GM04503 (cell line): ENCODE data around the gene FGF1.

Experiments used
- DNase-seq: peaks from one replicate; pipeline ENCODE4 v3.0.0-alpha.2; 2012; ENCODE audit warnings: low read depth

Gene FGF1

GRCh38 chr5:142685418-142686209 lies at the start of gene FGF1:
FGF1 (minus strand) TSS chr5:142686090; CDS start chr5:142614127, 71,963 bp downstream.
- DNase-seq = no peak

DNA sequence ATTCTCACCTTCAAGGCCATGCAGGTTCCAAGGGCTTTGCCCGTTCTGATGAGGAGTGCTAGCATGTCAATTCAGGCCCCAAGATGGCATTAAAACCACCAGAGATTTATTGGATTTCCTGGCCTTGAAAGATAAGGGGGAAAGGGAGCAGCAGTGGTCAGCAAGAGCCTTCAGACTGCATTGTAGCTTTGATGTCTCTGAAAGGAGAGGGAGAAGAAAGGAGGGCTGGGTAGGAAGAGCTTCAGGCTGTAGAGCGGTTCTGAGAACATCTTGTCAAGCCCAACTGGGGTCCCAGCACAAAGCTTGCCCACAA lies 41.8 kb upstream of the FGF1 start:
- DNase-seq = no peak

DNA sequence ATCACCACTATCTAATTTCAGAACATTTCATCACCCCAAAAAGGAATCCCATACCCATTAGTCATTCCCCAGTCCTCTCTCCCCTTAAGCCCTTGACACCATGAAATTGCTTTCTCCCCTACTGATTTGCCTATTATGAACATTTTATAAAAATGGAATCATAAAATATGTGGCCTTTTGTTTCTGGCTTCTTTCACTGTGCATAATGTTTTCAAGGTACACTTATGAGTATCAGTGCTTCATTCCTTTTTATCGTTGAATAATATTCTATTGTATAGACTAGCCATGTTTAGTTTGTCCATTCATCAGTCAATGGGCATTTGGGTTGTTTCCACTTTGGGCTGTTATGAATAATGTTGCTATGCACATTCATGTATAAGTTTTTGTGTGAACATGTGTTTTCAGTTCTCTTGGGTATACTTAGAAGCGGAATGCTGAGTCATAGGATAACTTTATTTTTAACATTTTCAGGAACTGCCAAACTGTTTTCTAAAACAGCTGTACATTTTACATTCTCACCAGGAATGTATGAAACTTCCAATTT lies 40.4 kb upstream of the FGF1 start:
- peak; percentile 83 for DNase-seq

DNA sequence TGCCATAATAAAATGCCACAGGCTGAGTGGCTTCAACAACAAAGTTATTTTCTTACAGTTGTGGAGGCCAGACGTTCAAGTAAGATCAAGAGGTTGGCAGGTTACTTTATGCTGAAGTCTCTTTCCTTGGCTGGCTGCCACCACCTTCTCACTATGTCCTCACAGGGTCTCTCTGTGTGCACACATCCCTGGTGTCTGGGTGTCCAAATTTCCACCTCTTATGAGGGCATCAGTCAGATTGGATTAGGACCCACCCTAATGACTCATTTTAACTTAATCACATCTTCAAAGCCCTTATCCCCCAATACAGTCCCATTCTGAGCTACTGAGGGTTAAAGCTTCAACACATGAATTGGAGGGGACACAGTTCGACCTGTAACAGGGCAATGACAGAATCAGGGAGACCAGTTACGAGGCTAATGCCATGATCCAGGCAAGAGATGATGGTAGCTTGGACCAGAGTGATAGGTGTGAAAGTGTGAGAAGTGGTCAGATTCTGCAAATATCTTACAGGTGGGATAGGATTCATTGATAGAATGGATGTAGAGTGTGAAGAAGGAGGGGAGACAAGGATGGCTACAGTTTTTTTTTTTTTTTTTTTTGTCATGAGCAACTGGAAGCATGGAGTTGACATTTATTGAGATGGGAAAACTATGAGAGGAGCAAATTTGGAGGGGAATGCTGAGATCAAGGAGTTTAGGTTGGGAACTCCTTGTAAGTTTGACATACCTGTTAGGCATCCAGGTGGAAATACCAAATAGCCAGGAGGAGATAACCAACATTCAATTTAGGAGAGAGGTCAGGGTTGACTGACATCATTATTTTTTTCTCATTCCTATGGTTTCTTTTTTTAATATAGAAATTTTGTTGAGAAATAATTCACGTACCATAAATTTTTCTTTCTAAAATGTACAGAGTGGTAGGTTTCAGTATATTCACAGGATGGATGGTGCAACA lies 39.6 kb upstream of the FGF1 start:
- no peak for DNase-seq

- DNase-seq = no peak
Observed at GRCh38 chr5:142724821-142725220, 38.9 kb upstream of the FGF1 start.

DNA sequence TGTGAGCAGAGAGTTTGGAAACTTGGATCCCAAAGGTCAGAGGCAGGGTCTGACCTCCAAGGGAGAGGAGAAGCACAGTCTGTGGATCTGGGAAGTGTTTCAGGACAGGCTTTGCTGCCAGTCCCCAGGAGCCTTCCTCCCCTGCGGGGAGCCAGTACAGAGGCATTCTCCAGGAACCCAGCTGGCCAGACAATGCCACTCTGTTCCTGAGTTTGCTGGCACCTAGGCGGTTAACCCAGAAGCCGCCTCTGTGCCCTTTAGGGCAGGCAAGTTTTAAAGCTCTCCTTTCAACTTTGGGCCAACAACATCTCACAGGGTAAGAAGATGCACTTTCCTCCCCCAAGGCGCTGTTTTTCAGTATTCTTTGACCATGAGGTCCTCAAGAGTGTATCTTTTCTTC lies 37.0 kb upstream of the FGF1 start:
- DNase-seq = no peak

DNA sequence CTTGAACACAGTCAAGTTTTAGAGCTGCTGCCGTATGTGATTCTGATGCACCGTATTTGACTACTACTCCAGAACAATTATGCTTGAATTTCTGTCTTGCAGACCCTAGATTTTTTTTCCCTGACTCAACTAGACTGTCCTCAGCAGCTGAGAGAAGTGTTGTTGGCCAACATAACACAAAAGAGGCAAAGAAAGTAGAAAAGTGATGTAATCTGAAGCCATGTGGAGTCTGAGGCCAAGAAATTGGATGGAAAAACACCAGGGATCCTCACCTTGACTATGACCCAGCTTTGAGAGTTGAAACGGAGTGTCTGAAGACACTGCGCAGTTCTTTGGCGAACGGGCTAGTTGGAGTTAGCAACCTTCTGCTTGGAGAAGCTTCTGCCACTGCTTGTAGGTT lies 36.3 kb upstream of the FGF1 start:
- no peak for DNase-seq

DNA sequence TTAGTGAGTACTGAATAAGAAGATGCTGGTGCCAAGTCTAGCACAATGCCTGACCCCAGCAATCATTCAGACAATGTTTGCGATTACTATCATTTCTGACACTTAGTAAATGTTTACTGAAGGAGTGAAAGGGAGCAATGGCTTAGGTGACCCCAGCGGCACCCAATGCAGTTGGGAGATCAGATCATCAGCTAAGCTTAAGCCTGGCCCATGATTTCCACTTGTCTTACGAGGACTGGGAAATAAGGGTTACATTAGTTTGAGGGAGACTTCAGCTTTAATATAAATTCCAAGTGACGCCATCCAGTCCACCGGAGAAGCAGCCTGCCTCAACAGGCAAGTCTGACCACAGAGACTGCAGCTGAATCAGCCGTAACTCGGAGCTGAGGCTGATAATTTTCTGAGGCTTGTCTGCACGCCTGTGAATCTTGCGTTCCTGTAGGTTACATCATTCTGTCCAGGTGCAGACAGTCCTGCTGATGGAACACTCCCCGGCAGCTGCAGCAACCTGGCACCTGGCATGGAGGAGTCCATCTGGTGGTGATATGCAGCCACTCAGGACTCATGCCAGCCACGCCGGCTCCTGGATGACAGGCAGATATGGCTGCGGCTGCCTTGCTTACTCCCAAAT lies 34.9 kb upstream of the FGF1 start:
- DNase-seq = no peak

DNA sequence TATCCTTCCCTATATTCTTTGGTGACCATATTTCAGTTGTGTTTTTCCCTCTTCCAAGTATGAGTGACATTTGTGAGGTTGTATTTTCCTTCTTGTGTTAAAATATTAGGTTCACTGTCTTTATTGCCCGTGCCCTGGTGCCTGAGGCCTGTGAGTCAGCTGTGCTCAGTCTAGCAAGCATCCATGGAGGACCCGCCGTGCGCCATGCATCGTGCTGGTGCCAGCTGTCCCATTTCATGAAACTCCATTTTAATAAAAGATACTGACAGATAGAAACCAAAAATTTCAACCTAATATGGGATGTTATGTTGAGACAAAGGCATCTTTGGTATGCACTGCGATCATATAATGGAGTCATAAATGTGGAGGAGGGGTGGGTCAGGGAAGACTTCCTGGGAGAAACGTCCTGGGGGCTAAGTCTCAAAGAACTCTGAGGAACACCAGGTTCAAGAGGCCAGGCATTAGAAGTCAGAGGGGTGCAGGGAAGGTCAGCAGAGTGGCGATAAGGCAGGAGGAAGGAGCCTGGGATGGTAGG lies 34.0 kb upstream of the FGF1 start:
- no peak for DNase-seq

GRCh38 chr5:142717582-142718215 lies 31.8 kb upstream of the FGF1 start:
- DNase-seq = no peak

DNA sequence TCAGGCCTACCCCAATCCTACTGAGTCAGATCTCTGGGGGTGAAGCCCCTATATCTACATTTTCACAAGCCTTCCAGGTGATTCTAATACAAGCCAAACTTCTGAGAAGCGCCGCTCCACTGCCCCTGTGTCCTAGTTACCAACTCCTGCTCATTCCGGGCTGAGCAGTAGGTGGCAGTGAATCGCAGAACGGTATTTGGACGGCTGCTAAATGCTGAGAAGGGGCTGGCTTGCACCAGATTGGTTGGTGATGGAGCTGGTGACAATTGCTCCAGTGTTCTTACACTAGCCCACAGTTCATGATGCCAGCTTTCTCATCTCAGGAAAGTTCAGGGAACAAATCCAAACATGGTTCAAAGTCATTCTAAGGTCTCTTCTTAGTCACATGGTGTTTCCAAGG lies 31.1 kb upstream of the FGF1 start:
- DNase-seq = no peak

GRCh38 chr5:142715291-142715690 lies 29.4 kb upstream of the FGF1 start:
- no peak for DNase-seq

DNA sequence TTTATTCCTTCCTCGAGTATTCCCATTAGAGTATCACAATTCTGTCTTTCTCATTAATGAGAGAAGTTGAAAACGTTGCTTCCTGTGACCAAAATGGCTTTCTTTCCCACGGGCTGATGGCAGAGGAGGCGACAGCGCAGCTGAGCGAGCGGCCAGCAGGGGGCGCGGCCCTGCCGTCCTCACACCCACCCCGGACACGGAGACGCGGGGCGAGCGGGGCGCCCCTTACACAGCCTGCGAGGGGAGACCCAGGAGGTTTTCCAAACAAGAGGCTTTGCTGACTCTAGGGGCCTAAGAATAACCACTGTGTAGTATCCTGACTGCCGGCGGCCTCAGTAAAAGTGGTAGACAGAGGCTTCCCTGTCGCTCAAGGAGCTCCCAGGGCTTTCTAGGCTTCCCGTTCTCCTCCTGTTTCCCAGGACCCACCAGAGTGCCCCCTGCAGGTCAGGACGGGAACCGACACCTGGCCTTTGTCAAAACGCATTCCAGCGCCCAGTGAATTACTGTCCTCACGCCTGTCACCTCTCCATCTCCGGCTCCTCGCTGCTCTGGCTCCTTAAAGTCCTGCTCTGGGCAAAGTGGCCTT lies 27.3 kb upstream of the FGF1 start:
- DNase-seq = no peak

- no peak for DNase-seq
Observed at GRCh38 chr5:142703153-142703552, 17.3 kb upstream of the FGF1 start.

DNA sequence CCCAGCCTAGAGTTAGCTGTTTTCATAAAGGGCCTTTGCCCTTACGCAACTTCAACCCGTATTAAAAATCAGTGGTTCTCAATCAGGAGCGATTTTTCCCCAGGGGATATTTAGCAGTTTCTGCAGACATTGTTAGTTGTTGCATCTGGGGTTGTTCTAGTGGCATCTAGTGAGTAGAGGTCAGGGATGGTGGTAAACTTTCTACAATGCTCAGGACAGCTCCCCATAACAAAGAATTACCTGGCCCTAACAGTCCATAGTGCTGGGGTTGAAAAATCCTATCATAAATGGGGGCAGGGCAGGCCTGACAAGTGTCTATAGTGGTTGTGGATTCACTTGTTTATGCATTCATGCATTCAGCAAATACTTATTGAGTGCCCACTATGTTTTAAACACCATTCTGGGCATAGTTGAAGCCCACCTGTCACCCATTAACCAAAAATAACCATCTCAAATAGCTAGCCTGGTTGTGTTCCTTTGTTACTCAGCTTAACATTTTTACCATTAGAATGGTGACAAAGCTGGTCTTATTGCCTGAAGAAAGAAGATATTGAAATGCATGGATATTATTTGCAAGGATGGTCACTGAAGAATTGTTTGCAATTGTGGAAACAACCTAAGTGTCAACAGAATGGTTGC lies 15.9 kb upstream of the FGF1 start:
- DNase-seq = no peak

GRCh38 chr5:142700566-142700965 lies 14.7 kb upstream of the FGF1 start:
- no peak for DNase-seq

- DNase-seq = no peak
Observed at GRCh38 chr5:142699184-142699720, 13.4 kb upstream of the FGF1 start.

GRCh38 chr5:142698447-142699183 lies 12.7 kb upstream of the FGF1 start:
- DNase-seq = no peak

- no peak for DNase-seq
Observed at GRCh38 chr5:142697356-142698255, 11.7 kb upstream of the FGF1 start.
